ENCODE data around the gene ZNF341. TPM values are rescaled to one million over a fixed set of nuclear protein-coding genes. Genes with fewer than 3 reads are reported as not detected.

Gene ZNF341
- total RNA-seq, 3 donors from 2014 or later, result 5.0 to 5.6 (median 5.1) TPM

- ATAC-seq, result no peak
- Histone ChIP-seq H3K4me1 (ENCODE audit: low read depth) (peaks cover 56% of the 10 kb centered on the region), H3K36me3 (ENCODE audit: low read depth) (no peaks in the 10 kb centered on the region), H3K9me3 (no peaks in the 10 kb centered on the region), H3K4me3 (no peak overlapping the region)
- no peak for DNase-seq
- no peak for TF ChIP-seq CTCF (IDR thresholded peaks at IDR 0.05)
- intact Hi-C loops (cut with DNase I, micrococcal nuclease), result no loop called here
Observed at GRCh38 chr20:33822423-33822822, 90.6 kb downstream of the ZNF341 start.

GRCh38 chr20:33822991-33823390, 91.2 kb downstream of the ZNF341 start:
- no peak for ATAC-seq
- intact Hi-C loops (cut with DNase I, micrococcal nuclease), result no loop called here
- TF ChIP-seq CTCF (IDR thresholded peaks at IDR 0.05), result no peak
- Histone ChIP-seq H3K4me3 (no peak overlapping the region), H3K36me3 (ENCODE audit: low read depth) (no peaks in the 10 kb centered on the region), H3K4me1 (ENCODE audit: low read depth) (peaks cover 58% of the 10 kb centered on the region), H3K9me3 (no peaks in the 10 kb centered on the region)
- DNase-seq, result no peak

- Histone ChIP-seq H3K4me1 (ENCODE audit: low read depth) (peaks cover 69% of the 10 kb centered on the region), H3K36me3 (ENCODE audit: low read depth) (no peaks in the 10 kb centered on the region), H3K4me3 (no peak overlapping the region), H3K9me3 (no peaks in the 10 kb centered on the region)
- no peak for ATAC-seq
- DNase-seq, result no peak
- intact Hi-C loops (cut with DNase I, micrococcal nuclease), result no loop called here
- TF ChIP-seq CTCF (IDR thresholded peaks at IDR 0.05), result no peak
Observed at GRCh38 chr20:33824852-33825251, 93.1 kb downstream of the ZNF341 start.

GRCh38 chr20:33825340-33826269, 93.8 kb downstream of the ZNF341 start:
- intact Hi-C loops (cut with DNase I, micrococcal nuclease), result no loop called here
- ATAC-seq (peak; percentile 81), DNase-seq (no peak)
- H3K4me1 ChIP-seq (ENCODE audit: low read depth), result peaks cover 72% of the 10 kb centered on the region
- no peak for TF ChIP-seq CTCF (IDR thresholded peaks at IDR 0.05)
- no peaks in the 10 kb centered on the region for H3K9me3 ChIP-seq
- no peak overlapping the region for H3K4me3 ChIP-seq
- H3K36me3 ChIP-seq (ENCODE audit: low read depth), result no peaks in the 10 kb centered on the region

- Histone ChIP-seq H3K9me3 (no peaks in the 10 kb centered on the region), H3K4me3 (no peak overlapping the region), H3K4me1 (ENCODE audit: low read depth) (peaks cover 77% of the 10 kb centered on the region), H3K36me3 (ENCODE audit: low read depth) (no peaks in the 10 kb centered on the region)
- DNase-seq, result no peak
- intact Hi-C loops (cut with DNase I, micrococcal nuclease), result no loop called here
- no peak for TF ChIP-seq CTCF (IDR thresholded peaks at IDR 0.05)
- ATAC-seq, result peak; percentile 67
Observed at GRCh38 chr20:33826270-33826897, 94.6 kb downstream of the ZNF341 start.
